Measurements from ENCODE around the gene LAMA5. TPM values are rescaled to one million over a fixed set of nuclear protein-coding genes. Genes with fewer than 3 reads are reported as not detected.

Gene LAMA5
- total and polyA plus RNA-seq, 2 donors (not counting 1 experiment from before 2014, with no cell fraction given): 52.9 to 83.5 TPM

GRCh38 chr20:62398120-62398821, 31.2 kb upstream of the LAMA5 start:
- ATAC-seq (ENCODE audit: low read depth): no peak
- no peak for TF ChIP-seq CTCF (IDR thresholded peaks at IDR 0.05)
- TF ChIP-seq EZH2 (IDR thresholded peaks at IDR 0.05; ENCODE audit: borderline replicate concordance, insufficient read depth, low read depth, low read length, poor library complexity, severe bottlenecking): no peak
- H3K9me3 Mint-ChIP-seq (ENCODE audit: insufficient read depth): no peaks in the 10 kb centered on the region
- no peak overlapping the region for H3K4me3 ChIP-seq (ENCODE audit: control extremely low read depth in 1 of 5, extremely low read depth in 1 of 5, insufficient read depth in 1 of 5, low read depth in 2 of 5, low read length in 4 of 5)
- H3K27me3 ChIP-seq (replicated peaks in 1 of 4; ENCODE audit: control extremely low read depth in 1 of 4, control insufficient read depth in 3 of 4, insufficient read depth in 4 of 4, low read length in 3 of 4): no peaks in the 10 kb centered on the region
- no peak overlapping the region for H3K9ac ChIP-seq (ENCODE audit: low read length)
- 93% methylated on average over 18 of the region's 19 CpGs for WGBS (ENCODE audit: insufficient coverage)
- H3K4me3 Mint-ChIP-seq: no peak overlapping the region
- peaks cover 0 to 5% of the 10 kb centered on the region in 2 experiments for H3K36me3 ChIP-seq (replicated peaks in 1 of 2; ENCODE audit: control extremely low read depth in 1 of 2, control insufficient read depth in 1 of 2, extremely low read depth in 1 of 2, insufficient read depth in 2 of 2, low read length in 1 of 2)
- no peak overlapping the region for H2AFZ ChIP-seq (ENCODE audit: insufficient read depth, low read depth, low read length, poor library complexity, severe bottlenecking)
- ChIA-PET CTCF (no interaction called here), POLR2A (no interaction called here)
- no peak overlapping the region for H3K27ac ChIP-seq (ENCODE audit: low read length in 2 of 2)
- no peak overlapping the region for H3K27ac Mint-ChIP-seq
- peaks cover 0 to 10% of the 10 kb centered on the region in 2 donors for H3K4me1 ChIP-seq (ENCODE audit: control insufficient read depth in 2 of 2, insufficient read depth in 2 of 2, low read length in 2 of 2)
- no peaks in the 10 kb centered on the region for H3K79me2 ChIP-seq (ENCODE audit: control insufficient read depth, insufficient read depth, low read length)
- H3K4me2 ChIP-seq (replicated peaks; ENCODE audit: low read depth, low read length, poor library complexity, severe bottlenecking): no peak overlapping the region
- H4K20me1 ChIP-seq (ENCODE audit: control insufficient read depth, insufficient read depth, low read length, poor library complexity, severe bottlenecking): peaks cover under 1% of the 10 kb centered on the region
- DNase-seq: no peak
- no peaks in the 10 kb centered on the region for H3K27me3 Mint-ChIP-seq
- intact Hi-C loops (cut with micrococcal nuclease): no loop called here
- H3K9me3 ChIP-seq (ENCODE audit: control extremely low read depth in 1 of 3, control insufficient read depth in 2 of 3, insufficient read depth in 1 of 3, low read length in 2 of 3): peaks cover 0 to 7% (median 0%) of the 10 kb centered on the region in 3 donors
- H3K4me1 Mint-ChIP-seq: peaks cover 13% of the 10 kb centered on the region

DNA sequence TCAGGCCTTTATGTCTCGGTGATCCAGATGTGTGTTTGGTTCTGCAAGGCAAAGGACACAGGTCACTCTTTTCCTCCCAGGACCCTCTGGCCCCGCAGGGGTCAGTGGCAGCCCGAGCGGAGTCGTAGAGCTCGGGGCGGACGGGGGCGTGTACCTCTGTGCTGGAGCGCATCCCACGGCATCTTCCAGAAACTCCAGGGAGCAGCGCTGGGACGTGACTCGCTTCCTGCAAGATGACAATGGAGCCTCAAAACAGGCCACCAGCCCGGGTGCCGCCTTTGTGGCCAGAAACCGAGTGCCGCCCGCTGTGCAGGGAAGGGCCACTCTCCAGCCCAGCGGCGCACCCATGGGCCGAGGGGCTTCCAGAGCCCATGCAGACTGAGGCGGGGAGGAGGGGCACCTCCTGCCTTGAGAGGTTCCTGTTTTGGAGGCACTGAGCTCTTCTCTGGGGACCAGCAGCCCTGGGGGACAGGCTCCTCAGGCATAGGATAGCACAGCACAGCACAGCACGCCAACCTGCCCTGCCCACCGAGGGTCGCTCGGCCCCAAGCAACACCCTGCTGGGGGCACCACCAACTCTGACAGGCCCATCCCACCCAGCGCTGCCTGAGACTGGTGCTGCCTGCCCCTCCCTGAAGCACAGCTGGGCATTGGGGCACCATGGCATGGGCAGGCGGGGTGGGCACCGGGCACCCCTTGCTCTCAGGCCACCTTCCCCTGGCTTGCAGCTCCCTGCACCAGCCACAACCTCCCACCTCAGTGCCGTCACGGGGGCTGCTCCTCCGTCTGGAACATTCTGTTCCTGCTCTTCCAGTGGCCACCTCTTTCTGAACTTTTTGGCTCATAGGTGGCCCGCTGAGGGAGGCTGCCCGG, 29.5 kb upstream of the LAMA5 start:
- no peaks in the 10 kb centered on the region for H3K9me3 Mint-ChIP-seq (ENCODE audit: insufficient read depth)
- ATAC-seq (ENCODE audit: low read depth): no peak
- 92% methylated on average over 34 of the region's 35 CpGs for WGBS (ENCODE audit: insufficient coverage)
- no peak overlapping the region for H3K4me3 Mint-ChIP-seq
- Histone ChIP-seq H3K4me2 (replicated peaks; ENCODE audit: low read depth, low read length, poor library complexity, severe bottlenecking) (no peak overlapping the region), H4K20me1 (ENCODE audit: control insufficient read depth, insufficient read depth, low read length, poor library complexity, severe bottlenecking) (peaks cover 5% of the 10 kb centered on the region), H3K4me3 (ENCODE audit: control extremely low read depth in 1 of 5, extremely low read depth in 1 of 5, insufficient read depth in 1 of 5, low read depth in 2 of 5, low read length in 4 of 5) (no peak overlapping the region), H3K9ac (ENCODE audit: low read length) (no peak overlapping the region), H3K36me3 (replicated peaks in 1 of 2; ENCODE audit: control extremely low read depth in 1 of 2, control insufficient read depth in 1 of 2, extremely low read depth in 1 of 2, insufficient read depth in 2 of 2, low read length in 1 of 2) (peaks cover 0 to 5% of the 10 kb centered on the region in 2 experiments), H2AFZ (ENCODE audit: insufficient read depth, low read depth, low read length, poor library complexity, severe bottlenecking) (no peak overlapping the region), H3K27ac (ENCODE audit: low read length in 2 of 2) (no peak overlapping the region), H3K79me2 (ENCODE audit: control insufficient read depth, insufficient read depth, low read length) (no peaks in the 10 kb centered on the region), H3K4me1 (ENCODE audit: control insufficient read depth in 2 of 2, insufficient read depth in 2 of 2, low read length in 2 of 2) (peaks cover 0 to 3% of the 10 kb centered on the region in 2 donors), H3K27me3 (replicated peaks in 1 of 4; ENCODE audit: control extremely low read depth in 1 of 4, control insufficient read depth in 3 of 4, insufficient read depth in 4 of 4, low read length in 3 of 4) (no peaks in the 10 kb centered on the region), H3K9me3 (ENCODE audit: control extremely low read depth in 1 of 3, control insufficient read depth in 2 of 3, insufficient read depth in 1 of 3, low read length in 2 of 3) (peaks cover 0 to 7% (median 0%) of the 10 kb centered on the region in 3 donors)
- TF ChIP-seq CTCF (IDR thresholded peaks at IDR 0.05) (no peak), EZH2 (IDR thresholded peaks at IDR 0.05; ENCODE audit: borderline replicate concordance, insufficient read depth, low read depth, low read length, poor library complexity, severe bottlenecking) (no peak)
- H3K4me1 Mint-ChIP-seq: peaks cover 6% of the 10 kb centered on the region
- ChIA-PET CTCF (no interaction called here), POLR2A (no interaction called here)
- no peak for DNase-seq
- H3K27me3 Mint-ChIP-seq: no peaks in the 10 kb centered on the region
- intact Hi-C loops (cut with micrococcal nuclease): no loop called here
- H3K27ac Mint-ChIP-seq: no peak overlapping the region

Data from B cell (primary cell).